Measurements from ENCODE around the gene GNRH2.

GRCh38 chr20:3000852-3001523 lies 42.4 kb upstream of the GNRH2 start:
- TF ChIP-seq CTCF (IDR thresholded peaks at IDR 0.05; ENCODE audit: low read depth, low read length) (peak; percentile 74), EZH2phosphoT487 (IDR thresholded peaks at IDR 0.05; ENCODE audit: low read depth) (no peak)
